ENCODE results near the gene CALML5.

- TF ChIP-seq SRF (IDR thresholded peaks at IDR 0.05; ENCODE audit: low read depth) (no peak), POLR2A (IDR thresholded peaks at IDR 0.05; ENCODE audit: borderline replicate concordance, extremely low read depth, insufficient read depth, insufficient read length) (no peak), POLR2AphosphoS5 (IDR thresholded peaks at IDR 0.05; ENCODE audit: low read depth, low read length) (no peak), EGR1 (IDR thresholded peaks at IDR 0.05; ENCODE audit: low read depth) (no peak), SIN3A (IDR thresholded peaks at IDR 0.05; ENCODE audit: low read depth) (no peak), EZH2phosphoT487 (IDR thresholded peaks at IDR 0.05; ENCODE audit: borderline replicate concordance) (no peak), TCF7L2 (IDR thresholded peaks at IDR 0.05; ENCODE audit: borderline replicate concordance, extremely low read depth, insufficient read depth, insufficient read length) (no peak)
- TF ChIP-seq, protein P1, sequence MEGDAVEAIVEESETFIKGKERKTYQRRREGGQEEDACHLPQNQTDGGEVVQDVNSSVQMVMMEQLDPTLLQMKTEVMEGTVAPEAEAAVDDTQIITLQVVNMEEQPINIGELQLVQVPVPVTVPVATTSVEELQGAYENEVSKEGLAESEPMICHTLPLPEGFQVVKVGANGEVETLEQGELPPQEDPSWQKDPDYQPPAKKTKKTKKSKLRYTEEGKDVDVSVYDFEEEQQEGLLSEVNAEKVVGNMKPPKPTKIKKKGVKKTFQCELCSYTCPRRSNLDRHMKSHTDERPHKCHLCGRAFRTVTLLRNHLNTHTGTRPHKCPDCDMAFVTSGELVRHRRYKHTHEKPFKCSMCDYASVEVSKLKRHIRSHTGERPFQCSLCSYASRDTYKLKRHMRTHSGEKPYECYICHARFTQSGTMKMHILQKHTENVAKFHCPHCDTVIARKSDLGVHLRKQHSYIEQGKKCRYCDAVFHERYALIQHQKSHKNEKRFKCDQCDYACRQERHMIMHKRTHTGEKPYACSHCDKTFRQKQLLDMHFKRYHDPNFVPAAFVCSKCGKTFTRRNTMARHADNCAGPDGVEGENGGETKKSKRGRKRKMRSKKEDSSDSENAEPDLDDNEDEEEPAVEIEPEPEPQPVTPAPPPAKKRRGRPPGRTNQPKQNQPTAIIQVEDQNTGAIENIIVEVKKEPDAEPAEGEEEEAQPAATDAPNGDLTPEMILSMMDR (IDR thresholded peaks at IDR 0.05 in 2 of 3, conservative IDR thresholded peaks at IDR 0.05 in 1 of 3; ENCODE audit: borderline replicate concordance in 1 of 3, insufficient read depth in 1 of 3, low read depth in 2 of 3, low read length in 2 of 3), result no peak
- TF ChIP-seq, protein P2, sequence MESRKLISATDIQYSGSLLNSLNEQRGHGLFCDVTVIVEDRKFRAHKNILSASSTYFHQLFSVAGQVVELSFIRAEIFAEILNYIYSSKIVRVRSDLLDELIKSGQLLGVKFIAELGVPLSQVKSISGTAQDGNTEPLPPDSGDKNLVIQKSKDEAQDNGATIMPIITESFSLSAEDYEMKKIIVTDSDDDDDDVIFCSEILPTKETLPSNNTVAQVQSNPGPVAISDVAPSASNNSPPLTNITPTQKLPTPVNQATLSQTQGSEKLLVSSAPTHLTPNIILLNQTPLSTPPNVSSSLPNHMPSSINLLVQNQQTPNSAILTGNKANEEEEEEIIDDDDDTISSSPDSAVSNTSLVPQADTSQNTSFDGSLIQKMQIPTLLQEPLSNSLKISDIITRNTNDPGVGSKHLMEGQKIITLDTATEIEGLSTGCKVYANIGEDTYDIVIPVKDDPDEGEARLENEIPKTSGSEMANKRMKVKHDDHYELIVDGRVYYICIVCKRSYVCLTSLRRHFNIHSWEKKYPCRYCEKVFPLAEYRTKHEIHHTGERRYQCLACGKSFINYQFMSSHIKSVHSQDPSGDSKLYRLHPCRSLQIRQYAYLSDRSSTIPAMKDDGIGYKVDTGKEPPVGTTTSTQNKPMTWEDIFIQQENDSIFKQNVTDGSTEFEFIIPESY (IDR thresholded peaks at IDR 0.05; ENCODE audit: extremely low read depth, insufficient replicate concordance, low read length), result no peak
These were observed 33.4 kb downstream of the CALML5 start for GRCh38 chr10:5465976-5466450.

Data from HCT116 (cell line).